CD4-positive, alpha-beta memory T cell (primary cell): ENCODE measurements around the gene TBC1D5. TPM values are rescaled to one million over a fixed set of nuclear protein-coding genes. Genes with fewer than 3 reads are reported as not detected.
"Not testable (repeated sequence)": the region's sequence is repeated elsewhere in the genome, so short reads cannot be mapped to it uniquely, and the experiment has no call there.

Experiments used
- CTCF ChIA-PET: fragments of 350-600 bp; sonication (Branson Sonifier 250); formaldehyde crosslinking; loops from one replicate; lab custom pipeline; 2021; ENCODE audit warnings: inconsistent platforms; ENCODE audit not compliant: partially characterized antibody; lab: Charles Lee
- POLR2A ChIA-PET: fragments of 350-600 bp; sonication (Branson Sonifier 250); formaldehyde crosslinking; loops from one replicate; lab custom pipeline; 2021; ENCODE audit not compliant: partially characterized antibody; lab: Charles Lee
- DNase-seq, 5 donors: peaks; one replicate each; pipeline versions ENCODE4 v3.0.0 to v3.0.0-alpha.2; 2020 to 2022; ENCODE audit warnings: mixed read lengths in 1 of 5
- H3K27ac ChIP-seq: one replicate; pipeline ENCODE4 v1.7.0; 2013; ENCODE audit warnings: low read depth, low read length
- H3K27me3 ChIP-seq: 2 replicates; pipeline ENCODE4 v1.7.0; 2013; ENCODE audit warnings: mild to moderate bottlenecking, low read length, moderate library complexity; ENCODE audit not compliant: insufficient read depth
- H3K36me3 ChIP-seq: 2 replicates; pipeline ENCODE4 v1.7.0; 2013; ENCODE audit warnings: mild to moderate bottlenecking, low read length, moderate library complexity; ENCODE audit not compliant: insufficient read depth
- H3K4me1 ChIP-seq: 2 replicates; pipeline ENCODE4 v1.7.0; 2013; ENCODE audit warnings: mild to moderate bottlenecking, low read length, moderate library complexity; ENCODE audit not compliant: insufficient read depth
- H3K4me3 ChIP-seq, 2 donors: one replicate each; pipeline ENCODE4 v1.7.0; 2013; ENCODE audit warnings: low read length in 2 of 2, mild to moderate bottlenecking in 1 of 2
- H3K9me3 ChIP-seq, 2 donors: one replicate each; pipeline ENCODE4 v1.7.0; 2013; ENCODE audit warnings: low read length in 2 of 2, control low read depth in 1 of 2; ENCODE audit not compliant: control insufficient read depth in 1 of 2
- H3K27ac Mint-ChIP-seq, 7 donors: one replicate each; pipeline ENCODE4 v1.8.0; 2020 to 2021; ENCODE audit warnings: mixed read lengths in 7 of 7, mild to moderate bottlenecking in 6 of 7, inconsistent platforms in 3 of 7, moderate library complexity in 3 of 7
- H3K27me3 Mint-ChIP-seq, 2 donors: one replicate each; pipeline ENCODE4 v1.8.0; 2020 to 2021; ENCODE audit warnings: mixed read lengths in 2 of 2
- H3K36me3 Mint-ChIP-seq, 2 donors: one replicate each; pipeline ENCODE4 v1.8.0; 2020 to 2021; ENCODE audit warnings: mixed read lengths in 2 of 2, inconsistent platforms in 1 of 2, mild to moderate bottlenecking in 1 of 2
- H3K4me1 Mint-ChIP-seq, 4 donors: one replicate each; pipeline ENCODE4 v1.8.0; 2020 to 2021; ENCODE audit warnings: mixed read lengths in 4 of 4, mild to moderate bottlenecking in 1 of 4
- H3K4me3 Mint-ChIP-seq, 8 donors: one replicate each; pipeline ENCODE4 v1.8.0; 2020 to 2021; ENCODE audit warnings: mixed read lengths in 8 of 8, mild to moderate bottlenecking in 7 of 8, moderate library complexity in 6 of 8, inconsistent platforms in 3 of 8
- H3K9me3 Mint-ChIP-seq, 8 donors: one replicate each; pipeline ENCODE4 v1.8.0; 2020 to 2021; ENCODE audit warnings: mixed read lengths in 8 of 8, mild to moderate bottlenecking in 5 of 8, inconsistent platforms in 3 of 8, moderate library complexity in 1 of 8
- intact Hi-C: fragments of 100-400 bp; cut with micrococcal nuclease; formaldehyde crosslinking; loops from one replicate; pipeline ENCODE4 v1.15.1; 2023
- polyA plus RNA-seq, 2 donors: library from polyadenylated mRNA; unstranded; fragments of 300-500 nt; fragmentation: Illumina TruSeq; gene quantifications; one replicate each; pipeline ENCODE4 v1.2.3, GENCODE V29; 2021
- total RNA-seq, 2 experiments: library from RNA; stranded (reverse); gene quantifications; one replicate each; pipeline ENCODE4 v1.2.3, GENCODE V29; 2021

TBC1D5 gene
- total and polyA plus RNA-seq, 4 experiments from 2014 or later: 21.2 to 52.2 (median 43.3) TPM

DNA sequence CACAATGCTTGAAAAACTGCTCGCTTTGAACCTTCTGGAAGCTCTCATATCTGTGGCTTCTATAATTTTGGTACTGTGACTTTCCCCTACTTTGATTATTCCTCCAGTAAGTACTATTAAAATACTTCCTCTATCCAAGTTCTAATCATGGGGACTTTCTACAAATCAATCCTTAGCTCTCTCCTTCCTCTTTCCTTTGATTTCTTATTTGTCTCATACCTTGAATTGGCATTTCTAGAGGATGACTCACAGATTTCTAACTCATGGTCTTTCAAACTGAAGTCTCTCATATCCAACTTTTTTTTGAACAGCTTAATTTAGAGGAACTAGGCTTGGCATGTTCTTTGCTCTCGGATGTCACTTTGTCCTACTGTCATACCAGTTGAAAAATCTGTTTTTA is 241.8 kb downstream of the TBC1D5 start:
- Histone ChIP-seq H3K27me3 (no peaks in the 10 kb centered on the region), H3K27ac (no peak overlapping the region), H3K9me3 (no peaks in the 10 kb centered on the region), H3K4me3 (no peak overlapping the region), H3K4me1 (no peaks in the 10 kb centered on the region), H3K36me3 (no peaks in the 10 kb centered on the region)
- no peak overlapping the region for H3K4me3 Mint-ChIP-seq
- CTCF ChIA-PET: no interaction called here
- H3K36me3 Mint-ChIP-seq: peaks cover 5 to 18% of the 10 kb centered on the region in 2 donors
- intact Hi-C loops: no loop called here
- no peaks in the 10 kb centered on the region for H3K27me3 Mint-ChIP-seq
- H3K4me1 Mint-ChIP-seq: no peaks in the 10 kb centered on the region
- POLR2A ChIA-PET: no interaction called here
- DNase-seq: no peak
- no peak overlapping the region for H3K27ac Mint-ChIP-seq
- no peaks in the 10 kb centered on the region for H3K9me3 Mint-ChIP-seq

DNA sequence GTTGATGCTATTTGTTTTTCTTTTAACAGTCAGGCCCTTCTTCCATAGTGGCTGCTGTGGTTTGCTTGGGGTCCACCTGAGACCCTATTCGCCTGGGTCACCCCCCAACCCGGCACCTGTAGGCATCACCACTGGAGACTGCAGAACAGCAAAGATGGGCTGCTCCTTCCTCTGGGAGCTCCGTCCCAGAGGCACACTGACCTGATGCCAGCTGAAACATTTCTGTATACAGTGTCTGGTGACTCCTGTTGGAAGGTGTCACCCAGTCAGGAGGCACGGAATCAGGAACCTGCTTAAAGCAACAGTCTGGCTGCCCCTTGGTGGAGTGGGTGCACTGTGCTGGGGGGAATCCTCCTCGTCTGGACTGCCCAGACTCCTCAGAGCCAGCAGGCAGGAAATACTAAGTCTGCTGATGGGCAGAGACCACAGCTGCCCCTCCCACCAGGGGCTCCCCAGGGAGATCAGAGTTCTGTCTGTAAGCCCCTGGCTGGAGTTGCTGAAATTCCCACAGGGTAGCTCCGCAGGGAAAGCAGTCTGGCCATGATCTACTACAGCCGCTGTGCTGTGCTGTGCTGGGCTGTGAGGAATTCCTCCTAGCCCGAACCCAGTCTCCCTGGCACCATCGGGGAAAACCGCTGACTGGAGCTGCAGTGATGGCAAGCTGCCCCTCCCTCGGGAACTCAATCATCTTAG is 248.2 kb downstream of the TBC1D5 start:
- Mint-ChIP-seq H3K36me3 (peaks cover 10 to 66% of the 10 kb centered on the region in 2 donors), H3K4me3 (no peak overlapping the region), H3K9me3 (peaks cover 0 to 25% (median 11%) of the 10 kb centered on the region in 8 donors), H3K4me1 (no peaks in the 10 kb centered on the region), H3K27me3 (no peaks in the 10 kb centered on the region), H3K27ac (no peak overlapping the region)
- H3K9me3 ChIP-seq: no peaks in the 10 kb centered on the region
- no peaks in the 10 kb centered on the region for H3K4me1 ChIP-seq
- POLR2A ChIA-PET: no interaction called here
- intact Hi-C loops: no loop called here
- no peaks in the 10 kb centered on the region for H3K36me3 ChIP-seq
- CTCF ChIA-PET: no interaction called here
- H3K27me3 ChIP-seq: no peaks in the 10 kb centered on the region
- no peak overlapping the region for H3K4me3 ChIP-seq
- no peak overlapping the region for H3K27ac ChIP-seq
- no peak for DNase-seq

DNA sequence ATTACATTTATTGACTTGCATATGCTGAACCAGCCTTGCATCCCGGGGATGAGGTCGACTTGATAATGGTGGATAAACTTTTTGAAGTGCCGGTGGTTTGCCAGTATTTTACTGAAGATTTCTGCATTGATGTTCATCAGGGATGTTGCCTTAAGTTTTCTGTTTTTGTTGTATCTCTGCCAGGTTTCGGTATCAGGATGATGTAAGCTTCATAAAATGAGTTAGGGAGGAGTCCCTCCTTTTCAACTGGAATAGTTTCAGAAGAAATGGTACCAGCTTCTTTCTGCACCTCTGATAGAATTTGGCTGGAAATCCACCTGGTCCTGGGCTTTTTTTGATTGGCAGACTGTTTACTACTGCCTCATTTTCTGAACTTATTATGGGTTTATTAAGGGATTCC is 250.8 kb downstream of the TBC1D5 start:
- CTCF ChIA-PET: no interaction called here
- peaks cover 1 to 32% (median 11%) of the 10 kb centered on the region in 8 donors for H3K9me3 Mint-ChIP-seq
- no peak for DNase-seq
- no peak overlapping the region for H3K27ac ChIP-seq
- H3K27me3 Mint-ChIP-seq: no peaks in the 10 kb centered on the region
- no peaks in the 10 kb centered on the region for H3K4me1 ChIP-seq
- no peak overlapping the region for H3K27ac Mint-ChIP-seq
- no peaks in the 10 kb centered on the region for H3K4me1 Mint-ChIP-seq
- no peaks in the 10 kb centered on the region for H3K9me3 ChIP-seq
- no peak overlapping the region for H3K4me3 Mint-ChIP-seq
- no peak overlapping the region for H3K4me3 ChIP-seq
- peaks cover 14 to 63% of the 10 kb centered on the region in 2 donors for H3K36me3 Mint-ChIP-seq
- POLR2A ChIA-PET: no interaction called here
- no peaks in the 10 kb centered on the region for H3K27me3 ChIP-seq
- intact Hi-C loops: no loop called here
- no peaks in the 10 kb centered on the region for H3K36me3 ChIP-seq

DNA sequence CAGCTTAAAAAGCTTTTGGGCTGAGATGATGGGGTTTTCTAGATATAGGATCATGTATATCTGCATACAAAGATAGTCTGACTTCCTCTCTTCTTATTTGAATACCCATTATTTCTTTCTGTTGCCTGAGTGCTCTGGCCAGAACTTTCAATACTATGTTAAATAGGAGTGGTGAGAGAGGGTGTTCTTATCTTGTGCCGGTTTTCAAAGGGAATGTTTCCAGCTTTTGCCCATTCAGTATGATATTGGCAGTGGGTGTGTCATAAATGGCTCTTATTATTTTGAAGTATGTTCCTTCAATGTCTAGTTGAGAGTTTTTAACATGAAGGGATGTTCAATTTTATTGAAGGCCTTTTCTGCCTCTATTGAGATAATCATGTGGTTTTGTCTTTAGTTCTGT is 251.2 kb downstream of the TBC1D5 start:
- H3K27me3 ChIP-seq, H3K4me1 ChIP-seq, H3K27ac Mint-ChIP-seq, intact Hi-C loops, H3K27me3 Mint-ChIP-seq, H3K4me3 Mint-ChIP-seq, H3K4me3 ChIP-seq, H3K9me3 ChIP-seq, POLR2A ChIA-PET, H3K36me3 ChIP-seq, DNase-seq, H3K27ac ChIP-seq, H3K4me1 Mint-ChIP-seq: not testable (repeated sequence)
- H3K9me3 Mint-ChIP-seq: peaks cover 2 to 36% (median 11%) of the 10 kb centered on the region in 8 donors
- CTCF ChIA-PET: interaction anchor here (0.6 kb wide), 1 partner anchor 29 kb away, joined by 3 read pairs; no protein-coding TSS in a partner anchor
- H3K36me3 Mint-ChIP-seq: peaks cover 16 to 62% of the 10 kb centered on the region in 2 donors

DNA sequence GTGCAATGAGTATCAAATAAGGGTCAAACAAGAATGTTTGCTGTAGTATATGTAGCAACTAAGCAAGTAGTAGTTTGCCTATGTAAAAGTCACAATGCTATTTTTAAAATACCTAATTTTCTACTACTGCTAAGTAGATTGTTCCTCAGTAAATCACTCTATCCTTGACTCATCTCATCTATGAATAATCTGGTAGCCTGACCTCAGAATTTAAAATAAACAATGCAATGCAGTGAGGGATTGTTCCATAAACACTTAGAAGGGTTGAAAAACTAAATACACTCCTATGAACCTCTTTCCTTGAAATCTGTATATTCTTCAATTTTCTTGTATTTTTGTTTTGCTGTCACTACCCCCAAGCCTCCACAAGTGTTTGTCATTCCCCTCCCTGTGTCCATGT is 253.3 kb downstream of the TBC1D5 start:
- Histone ChIP-seq H3K36me3 (no peaks in the 10 kb centered on the region), H3K4me3 (no peak overlapping the region), H3K9me3 (no peaks in the 10 kb centered on the region), H3K27ac (no peak overlapping the region), H3K27me3 (no peaks in the 10 kb centered on the region), H3K4me1 (no peaks in the 10 kb centered on the region)
- Mint-ChIP-seq H3K36me3 (peaks cover 14 to 52% of the 10 kb centered on the region in 2 donors), H3K9me3 (peaks cover 2 to 36% (median 11%) of the 10 kb centered on the region in 8 donors), H3K4me1 (no peaks in the 10 kb centered on the region), H3K27ac (no peak overlapping the region), H3K4me3 (no peak overlapping the region), H3K27me3 (no peaks in the 10 kb centered on the region)
- intact Hi-C loops: no loop called here
- POLR2A ChIA-PET: no interaction called here
- no peak for DNase-seq
- CTCF ChIA-PET: no interaction called here

DNA sequence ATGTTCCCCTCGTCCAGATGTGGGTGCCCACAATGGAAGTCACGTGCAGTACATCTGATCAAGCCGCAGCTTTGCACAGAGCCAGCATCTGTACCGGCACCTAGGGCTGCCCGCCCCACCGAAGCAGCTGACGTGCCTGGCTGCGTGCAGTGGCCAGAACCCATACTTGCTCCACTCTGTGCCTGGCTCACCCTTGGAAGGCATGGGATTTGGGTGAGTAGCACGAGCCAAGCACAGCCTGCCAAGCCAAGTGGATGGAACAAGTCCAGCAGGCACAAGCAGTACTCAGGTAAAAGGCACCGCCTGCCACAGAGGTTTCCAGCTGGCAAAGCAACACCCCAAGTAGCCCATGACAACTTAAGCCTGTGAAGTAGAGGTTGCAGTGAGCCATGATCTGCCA is 261.3 kb downstream of the TBC1D5 start:
- Histone ChIP-seq H3K27ac (no peak overlapping the region), H3K36me3 (no peaks in the 10 kb centered on the region), H3K27me3 (no peaks in the 10 kb centered on the region), H3K4me1 (no peaks in the 10 kb centered on the region), H3K9me3 (no peaks in the 10 kb centered on the region), H3K4me3 (no peak overlapping the region)
- H3K36me3 Mint-ChIP-seq: peaks cover 2 to 8% of the 10 kb centered on the region in 2 donors
- peaks cover 0 to under 1% (median 0%) of the 10 kb centered on the region in 8 donors for H3K9me3 Mint-ChIP-seq
- intact Hi-C loops: no loop called here
- no peak for DNase-seq
- no peaks in the 10 kb centered on the region for H3K4me1 Mint-ChIP-seq
- no peak overlapping the region for H3K27ac Mint-ChIP-seq
- ChIA-PET CTCF (interaction anchor here (1.0 kb wide), 1 partner anchor 17 kb away, joined by 3 read pairs; no protein-coding TSS in a partner anchor), POLR2A (no interaction called here)
- no peak overlapping the region for H3K4me3 Mint-ChIP-seq
- H3K27me3 Mint-ChIP-seq: no peaks in the 10 kb centered on the region

- Histone ChIP-seq H3K36me3 (no peaks in the 10 kb centered on the region), H3K27ac (no peak overlapping the region), H3K4me1 (no peaks in the 10 kb centered on the region), H3K27me3 (no peaks in the 10 kb centered on the region), H3K9me3 (no peaks in the 10 kb centered on the region), H3K4me3 (no peak overlapping the region)
- Mint-ChIP-seq H3K9me3 (no peaks in the 10 kb centered on the region), H3K4me3 (no peak overlapping the region), H3K27ac (no peak overlapping the region), H3K4me1 (peaks cover 0 to 6% (median 0%) of the 10 kb centered on the region in 4 donors), H3K36me3 (peaks cover 2 to 8% of the 10 kb centered on the region in 2 donors), H3K27me3 (no peaks in the 10 kb centered on the region)
- POLR2A ChIA-PET: no interaction called here
- intact Hi-C loops: no loop called here
- CTCF ChIA-PET: no interaction called here
- DNase-seq: no peak
Observed at GRCh38 chr3:17479681-17480405, 262.6 kb downstream of the TBC1D5 start.
